H1 (cell line): Measurements from ENCODE around the gene PRKAR1B.

Experiments used
- BRCA1 ChIP-seq: IDR thresholded peaks from 2 replicates; pipeline ENCODE4 v1.6.1; 2012; ENCODE audit warnings: low read depth, low read length, improper control_type of control experiment
- FOSL1 ChIP-seq: IDR thresholded peaks from 2 replicates; pipeline ENCODE4 v1.6.1; 2011; ENCODE audit warnings: mild to moderate bottlenecking, low read depth, low read length, moderate library complexity; ENCODE audit not compliant: insufficient read depth
- GABPA ChIP-seq: IDR thresholded peaks from 2 replicates; pipeline ENCODE4 v1.6.1; 2011; ENCODE audit warnings: mild to moderate bottlenecking, low read length, moderate library complexity, borderline replicate concordance; ENCODE audit not compliant: insufficient read depth
- POLR2A ChIP-seq, 2 experiments: IDR thresholded peaks; 1 replicate in 1 of 2; 2 replicates in 1 of 2; pipeline ENCODE4 v1.6.1; 2011; ENCODE audit warnings: low read depth in 2 of 2, low read length in 2 of 2, mild to moderate bottlenecking in 2 of 2; ENCODE audit errors: control extremely low read depth in 1 of 2
- POLR2AphosphoS5 ChIP-seq: IDR thresholded peaks from 2 replicates; pipeline ENCODE4 v1.6.1; 2011; ENCODE audit warnings: low read depth, low read length
- RAD21 ChIP-seq, 2 experiments: IDR thresholded peaks in 1 of 2; conservative IDR thresholded peaks in 1 of 2; 2 replicates each; pipeline ENCODE4 v1.6.1; 2011; ENCODE audit warnings: low read depth in 2 of 2, low read length in 2 of 2, improper control_type of control experiment in 1 of 2, inconsistent platforms in 1 of 2, mild to moderate bottlenecking in 1 of 2, moderate library complexity in 1 of 2
- RNF2 ChIP-seq: fragments of 200-900, 300-1000 bp; sonication (generic); IDR thresholded peaks from 2 replicates; pipeline ENCODE4 v1.7.1; 2016; ENCODE audit warnings: borderline replicate concordance, low read depth, mild to moderate bottlenecking, antibody characterized with exemption, low read length; ENCODE audit not compliant: poor library complexity, severe bottlenecking; ENCODE audit errors: missing control alignments
- SP1 ChIP-seq: IDR thresholded peaks from 2 replicates; pipeline ENCODE4 v1.6.1; 2011; ENCODE audit warnings: low read depth, low read length
- SRF ChIP-seq: IDR thresholded peaks from 2 replicates; pipeline ENCODE4 v1.6.1; 2011; ENCODE audit warnings: mild to moderate bottlenecking, low read depth, low read length, moderate library complexity
- SUZ12 ChIP-seq: fragments of 200-600 bp; sonication (generic); IDR thresholded peaks from 2 replicates; pipeline ENCODE4 v1.6.1; 2012; ENCODE audit warnings: mild to moderate bottlenecking, inconsistent platforms, low read length, moderate library complexity, mixed read lengths
- TAF1 ChIP-seq: IDR thresholded peaks from 2 replicates; pipeline ENCODE4 v1.6.1; 2011; ENCODE audit warnings: mild to moderate bottlenecking, low read depth, low read length
- TF ChIP-seq, protein P1 (sequence below), 3 experiments: IDR thresholded peaks; 1 replicate in 2 of 3; 2 replicates in 1 of 3; pipeline versions ENCODE4 v1.5.1 to v1.6.1; 2011; ENCODE audit warnings: low read length in 3 of 3, mild to moderate bottlenecking in 3 of 3, inconsistent platforms in 2 of 3, low read depth in 1 of 3, moderate library complexity in 1 of 3; ENCODE audit not compliant: insufficient read depth in 1 of 3; ENCODE audit errors: control extremely low read depth in 1 of 3

DNA sequence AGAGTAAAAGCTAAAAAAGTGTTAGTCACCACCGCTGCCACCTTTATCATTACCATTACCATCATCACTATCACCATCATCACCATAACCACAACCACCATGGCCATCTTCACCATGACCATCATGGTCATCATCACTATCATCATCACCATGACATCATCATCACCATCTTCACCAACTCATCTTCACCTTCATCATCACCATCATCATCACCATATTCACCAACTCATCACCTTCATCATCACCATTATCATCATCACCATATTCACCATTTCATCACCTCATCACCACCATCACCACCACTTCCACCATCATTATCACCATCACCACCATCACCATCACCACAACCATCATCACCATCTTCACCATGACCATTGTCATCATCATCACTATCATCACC, 161.0 kb downstream of the PRKAR1B start:
- TF ChIP-seq RAD21 (IDR thresholded peaks at IDR 0.05 in 1 of 2, conservative IDR thresholded peaks at IDR 0.05 in 1 of 2; ENCODE audit: low read depth in 2 of 2, low read length in 2 of 2), result no peak
- TF ChIP-seq, protein P1, sequence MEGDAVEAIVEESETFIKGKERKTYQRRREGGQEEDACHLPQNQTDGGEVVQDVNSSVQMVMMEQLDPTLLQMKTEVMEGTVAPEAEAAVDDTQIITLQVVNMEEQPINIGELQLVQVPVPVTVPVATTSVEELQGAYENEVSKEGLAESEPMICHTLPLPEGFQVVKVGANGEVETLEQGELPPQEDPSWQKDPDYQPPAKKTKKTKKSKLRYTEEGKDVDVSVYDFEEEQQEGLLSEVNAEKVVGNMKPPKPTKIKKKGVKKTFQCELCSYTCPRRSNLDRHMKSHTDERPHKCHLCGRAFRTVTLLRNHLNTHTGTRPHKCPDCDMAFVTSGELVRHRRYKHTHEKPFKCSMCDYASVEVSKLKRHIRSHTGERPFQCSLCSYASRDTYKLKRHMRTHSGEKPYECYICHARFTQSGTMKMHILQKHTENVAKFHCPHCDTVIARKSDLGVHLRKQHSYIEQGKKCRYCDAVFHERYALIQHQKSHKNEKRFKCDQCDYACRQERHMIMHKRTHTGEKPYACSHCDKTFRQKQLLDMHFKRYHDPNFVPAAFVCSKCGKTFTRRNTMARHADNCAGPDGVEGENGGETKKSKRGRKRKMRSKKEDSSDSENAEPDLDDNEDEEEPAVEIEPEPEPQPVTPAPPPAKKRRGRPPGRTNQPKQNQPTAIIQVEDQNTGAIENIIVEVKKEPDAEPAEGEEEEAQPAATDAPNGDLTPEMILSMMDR (IDR thresholded peaks at IDR 0.05; ENCODE audit: control extremely low read depth in 1 of 3, insufficient read depth in 1 of 3, low read depth in 1 of 3, low read length in 3 of 3), result no peak
- TF ChIP-seq SP1, result no peak
- no peak for TF ChIP-seq SRF
- no peak for TF ChIP-seq TAF1
- TF ChIP-seq POLR2A (IDR thresholded peaks at IDR 0.05; ENCODE audit: control extremely low read depth in 1 of 2, low read depth in 2 of 2, low read length in 2 of 2), result no peak
- no peak for TF ChIP-seq SUZ12
- no peak for TF ChIP-seq GABPA
- no peak for TF ChIP-seq POLR2AphosphoS5
- no peak for TF ChIP-seq RNF2
- no peak for TF ChIP-seq FOSL1
- TF ChIP-seq BRCA1, result no peak
